Pancreas (tissue), 10 donors: ENCODE measurements around the gene KLC1. TPM values are rescaled to one million over a fixed set of nuclear protein-coding genes. Genes with fewer than 3 reads are reported as not detected.
A peak's percentile ranks its signal among the peaks of the same experiment; 100 is the strongest.

Source experiments
- ATAC-seq, 4 donors: fragments of 200-7000 bp; cut with Tn5 transposase; one replicate each; pipeline versions ENCODE4 v1.8.0 to v1.9.1; 2020; ENCODE audit warnings: mild to moderate bottlenecking in 4 of 4, moderate library complexity in 4 of 4
- DNase-seq, 6 donors: peaks; one replicate each; pipeline ENCODE4 v3.0.0-alpha.2; 2020
- FAIRE-seq: peaks from 2 replicates; lab custom pipeline; 2012; peaks lifted over from hg19 to GRCh38; lab: Jason Lieb, UNC
- H3K27ac ChIP-seq, 4 donors: fragments of 200-600 bp; sonication (generic); 1 replicate in 3 of 4; 2 replicates in 1 of 4; pipeline versions ENCODE4 v1.5.0 to v1.8.0; 2020
- H3K27me3 ChIP-seq, 4 donors: fragments of 200-600 bp; one replicate each; pipeline ENCODE4 v1.8.0; 2021
- H3K36me3 ChIP-seq, 3 donors: fragments of 200-600 bp; sonication (generic) in 1 of 3; one replicate each; pipeline versions ENCODE4 v1.5.0 to v1.8.0; 2020 to 2021
- H3K4me1 ChIP-seq, 3 donors: fragments of 200-600 bp; one replicate each; pipeline ENCODE4 v1.8.0; 2021
- H3K4me3 ChIP-seq, 4 donors: fragments of 200-600 bp; sonication (generic) in 2 of 4; one replicate each; pipeline versions ENCODE4 v1.5.0 to v1.8.0; 2020 to 2021
- H3K9me3 ChIP-seq, 4 donors: fragments of 200-600 bp; one replicate each; pipeline ENCODE4 v1.8.0; 2021
- CTCF ChIP-seq, 4 donors: fragments of 200-600 bp; sonication (generic) in 3 of 4; IDR thresholded peaks; one replicate each; pipeline versions ENCODE4 v1.5.0 to v1.8.0; 2021; ENCODE audit warnings: antibody characterized with exemption in 4 of 4
- WGBS, 2 donors: extraction: QIAGEN DNeasy Blood & Tissue Kit; methylation state at CpG; one replicate each; pipeline ENCODE4 v1.1.7; 2013; 5-methylcytosine and 5-hydroxymethylcytosine counted together
- intact Hi-C, 3 donors: fragments of 100-400 bp; cut with DNase I; formaldehyde crosslinking; loops; one replicate each; pipeline versions ENCODE4 v1.11.1 to v1.14.2; 2022
- polyA plus RNA-seq, 2 donors: library from polyadenylated mRNA; stranded (reverse); fragments of 200-250 nt; gene quantifications; one replicate each; pipeline ENCODE4 v1.2.3, GENCODE V29; 2013
- total RNA-seq, 6 donors: library from RNA; stranded (reverse); fragmentation: NEBNext Ultra II Directional in 4 of 6; extraction: Animal tissue kit (Norgen Biotek cat#: 25700) in 4 of 6; gene quantifications; one replicate each; pipeline versions ENCODE4 v1.2.1 to v1.2.4, GENCODE V29; 2021 to 2023
- donor health status: healthy with polysubstance abuse.
- donor health status: DM: no; HTN: no; CAD: no; lungs with moderate emphysema.
- donor health status: DM: no; HTN: no; CAD: no.
- donor health status: control.
- donor health status: control.
- donor health status: Bipolar disorder and iron deficiency.
- donor health status: DM: yes; HTN: yes; CAD: no.
- donor health status: DM: no; HTN: no; CAD: no.
- donor health status: DM: no; HTN: no; CAD: no.
- donor health status: DM: yes; HTN: yes; CAD: no.

The KLC1 gene
- total and polyA plus RNA-seq, 8 donors = 36.1 to 91.0 (median 51.6) TPM

GRCh38 chr14:103738701-103739451 is 109.9 kb downstream of the KLC1 start:
- no peak for FAIRE-seq
- ATAC-seq = no peak
- no peaks in the 10 kb centered on the region for H3K27me3 ChIP-seq
- no peak overlapping the region for H3K4me3 ChIP-seq
- no peak overlapping the region for H3K27ac ChIP-seq
- intact Hi-C loops = loop anchor here in 1 of 3 donors (10.0 kb wide), 1 partner anchor 176 kb away; no protein-coding TSS in a partner anchor
- H3K4me1 ChIP-seq = no peaks in the 10 kb centered on the region
- 91 to 92% methylated on average over 34 of the region's 34 CpGs for WGBS, 2 donors
- no peak for TF ChIP-seq CTCF (IDR thresholded peaks at IDR 0.05)
- H3K36me3 ChIP-seq = peaks cover 0 to 55% (median 12%) of the 10 kb centered on the region in 3 donors
- peak in 1 of 6 donors; percentile 7 for DNase-seq
- no peaks in the 10 kb centered on the region for H3K9me3 ChIP-seq

GRCh38 chr14:103739466-103739792 is 110.4 kb downstream of the KLC1 start:
- H3K4me1 ChIP-seq = no peaks in the 10 kb centered on the region

GRCh38 chr14:103739793-103740501 is 110.9 kb downstream of the KLC1 start:
- TF ChIP-seq CTCF (IDR thresholded peaks at IDR 0.05) = no peak
- WGBS, 2 donors = 92 to 94% methylated on average over 29 to 30 of the region's 30 CpGs
- Histone ChIP-seq H3K27ac (no peak overlapping the region), H3K4me1 (no peaks in the 10 kb centered on the region), H3K36me3 (peaks cover 0 to 60% (median 12%) of the 10 kb centered on the region in 3 donors), H3K4me3 (no peak overlapping the region), H3K9me3 (no peaks in the 10 kb centered on the region), H3K27me3 (no peaks in the 10 kb centered on the region)
- ATAC-seq (no peak), DNase-seq (peak in 2 of 6 donors; percentile 7 to 62), FAIRE-seq (no peak)
- intact Hi-C loops = loop anchor here in 1 of 3 donors (10.0 kb wide), 1 partner anchor 175 kb away; no protein-coding TSS in a partner anchor

More at GRCh38 chr14:103739466-103739792, 110.4 kb downstream of the KLC1 start:
- Histone ChIP-seq H3K27ac (no peak overlapping the region), H3K4me3 (no peak overlapping the region), H3K9me3 (no peaks in the 10 kb centered on the region), H3K27me3 (no peaks in the 10 kb centered on the region), H3K36me3 (peaks cover 0 to 55% (median 12%) of the 10 kb centered on the region in 3 donors)
- FAIRE-seq = no peak
- intact Hi-C loops = loop anchor here in 1 of 3 donors (10.0 kb wide), 1 partner anchor 175 kb away; no protein-coding TSS in a partner anchor
- no peak for ATAC-seq
- no peak for TF ChIP-seq CTCF (IDR thresholded peaks at IDR 0.05)
- DNase-seq = no peak
- 88 to 94% methylated on average over 6 of the region's 6 CpGs for WGBS, 2 donors

- Histone ChIP-seq H3K27me3 (no peaks in the 10 kb centered on the region), H3K27ac (no peak overlapping the region), H3K4me1 (no peaks in the 10 kb centered on the region), H3K9me3 (no peaks in the 10 kb centered on the region), H3K4me3 (no peak overlapping the region), H3K36me3 (peaks cover 0 to 69% (median 12%) of the 10 kb centered on the region in 3 donors)
- intact Hi-C loops = no loop called here
- DNase-seq (peak in 1 of 6 donors; percentile 5), FAIRE-seq (no peak), ATAC-seq (no peak)
- no peak for TF ChIP-seq CTCF (IDR thresholded peaks at IDR 0.05)
- 88 to 89% methylated on average over 13 to 14 of the region's 14 CpGs for WGBS, 2 donors
Observed at GRCh38 chr14:103740991-103741689, 112.1 kb downstream of the KLC1 start.
